Thyroid gland (tissue), 4 donors: ENCODE results near the gene PLAC8.

ENCODE experiments used
- POLR2A ChIP-seq, 2 donors: fragments of 450-650 bp; IDR thresholded peaks; one replicate each; pipeline ENCODE4 v1.6.1; 2017; ENCODE audit warnings: antibody characterized with exemption in 2 of 2, mild to moderate bottlenecking in 2 of 2, moderate library complexity in 1 of 2
- TF ChIP-seq, protein P1 (sequence below), 6 experiments: fragments of 200-600 bp in 3 of 6; fragments of 450-650 bp in 3 of 6; sonication (generic) in 3 of 6; IDR thresholded peaks; one replicate each; pipeline ENCODE4 v1.5.1; 2016 to 2019; ENCODE audit warnings: antibody characterized with exemption in 6 of 6, mild to moderate bottlenecking in 2 of 6, inconsistent platforms in 1 of 6, moderate library complexity in 1 of 6

DNA sequence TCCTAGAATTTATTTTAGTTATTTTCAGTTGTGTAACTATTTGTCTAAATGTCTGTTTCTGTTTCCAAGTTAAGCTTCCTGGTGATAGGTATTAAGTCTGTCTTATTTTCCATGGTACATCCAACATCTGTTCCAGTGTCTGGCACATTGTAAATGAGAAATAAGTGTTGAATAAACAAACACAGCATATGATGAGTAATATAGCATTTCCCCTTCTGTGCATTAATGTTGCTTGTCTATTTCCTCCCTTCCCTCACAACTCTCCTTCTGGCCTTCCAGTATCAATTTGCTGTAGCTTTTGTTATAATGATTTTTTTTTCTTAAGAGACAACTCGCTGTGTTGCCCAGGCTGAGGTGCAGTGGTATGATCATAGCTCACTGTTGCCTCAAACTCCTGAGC, 43.4 kb downstream of the PLAC8 start:
- TF ChIP-seq, protein P1, sequence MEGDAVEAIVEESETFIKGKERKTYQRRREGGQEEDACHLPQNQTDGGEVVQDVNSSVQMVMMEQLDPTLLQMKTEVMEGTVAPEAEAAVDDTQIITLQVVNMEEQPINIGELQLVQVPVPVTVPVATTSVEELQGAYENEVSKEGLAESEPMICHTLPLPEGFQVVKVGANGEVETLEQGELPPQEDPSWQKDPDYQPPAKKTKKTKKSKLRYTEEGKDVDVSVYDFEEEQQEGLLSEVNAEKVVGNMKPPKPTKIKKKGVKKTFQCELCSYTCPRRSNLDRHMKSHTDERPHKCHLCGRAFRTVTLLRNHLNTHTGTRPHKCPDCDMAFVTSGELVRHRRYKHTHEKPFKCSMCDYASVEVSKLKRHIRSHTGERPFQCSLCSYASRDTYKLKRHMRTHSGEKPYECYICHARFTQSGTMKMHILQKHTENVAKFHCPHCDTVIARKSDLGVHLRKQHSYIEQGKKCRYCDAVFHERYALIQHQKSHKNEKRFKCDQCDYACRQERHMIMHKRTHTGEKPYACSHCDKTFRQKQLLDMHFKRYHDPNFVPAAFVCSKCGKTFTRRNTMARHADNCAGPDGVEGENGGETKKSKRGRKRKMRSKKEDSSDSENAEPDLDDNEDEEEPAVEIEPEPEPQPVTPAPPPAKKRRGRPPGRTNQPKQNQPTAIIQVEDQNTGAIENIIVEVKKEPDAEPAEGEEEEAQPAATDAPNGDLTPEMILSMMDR (IDR thresholded peaks at IDR 0.05): no peak
- no peak for TF ChIP-seq POLR2A (IDR thresholded peaks at IDR 0.05)
